Activated CD4-positive, alpha-beta T cell treated with anti-CD3 and anti-CD28 coated beads, Interleukin-2, Interleukin-6, amounts not matched to agents 100 ng/mL and 50 ng/mL, durations not matched to agents 16 hours and 8 hours (primary cell): ENCODE results near the gene UCP1.
"Not testable (repeated sequence)": the region's sequence is repeated elsewhere in the genome, so short reads cannot be mapped to it uniquely, and the experiment has no call there.

Source experiments
- DNase-seq: peaks from one replicate; pipeline ENCODE4 v3.0.0-alpha.2; 2020

Gene UCP1

DNA sequence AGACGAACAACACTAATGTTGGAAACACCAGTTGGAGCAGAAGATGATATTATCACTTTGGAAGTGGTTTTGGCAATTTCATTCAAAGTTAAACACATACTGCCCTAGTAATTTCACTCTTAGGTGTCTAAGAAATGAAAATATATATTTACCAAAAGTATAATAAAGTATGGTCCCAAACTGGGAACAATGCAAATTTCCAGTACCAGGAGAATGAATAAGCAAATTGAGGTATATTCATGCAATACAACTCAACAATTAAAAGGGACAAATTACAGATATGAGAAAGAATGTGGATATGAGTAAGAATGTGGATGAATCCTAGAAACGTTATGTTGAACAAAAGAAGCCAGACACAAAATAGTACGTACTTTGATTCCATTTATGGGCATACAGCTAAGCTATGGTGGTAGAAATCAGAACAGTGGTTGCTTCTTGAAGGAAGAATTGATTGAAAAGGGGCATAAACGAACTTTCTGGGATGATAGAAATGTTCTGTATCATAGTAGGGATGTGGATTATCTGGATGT is 34.7 kb downstream of the UCP1 start:
- no peak for DNase-seq

DNA sequence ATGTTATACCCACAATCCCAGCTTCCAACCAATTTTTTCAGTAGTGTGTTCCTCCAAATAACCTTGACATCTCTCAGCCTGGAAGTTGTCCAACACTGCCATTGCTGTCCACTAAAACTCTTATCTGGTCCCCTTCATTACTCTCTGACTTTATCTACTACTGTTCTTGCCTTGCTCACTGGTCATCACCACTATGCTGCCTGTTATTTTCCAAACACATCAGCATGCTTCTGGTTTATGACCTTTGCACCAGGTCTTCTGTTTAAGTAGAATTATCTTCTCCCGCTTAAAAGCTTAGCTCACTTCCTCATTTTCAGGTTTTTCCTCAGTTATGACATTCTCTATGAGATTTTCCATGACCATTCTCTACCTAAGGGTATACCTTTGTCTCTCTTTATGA is 39.3 kb downstream of the UCP1 start:
- no peak for DNase-seq

DNA sequence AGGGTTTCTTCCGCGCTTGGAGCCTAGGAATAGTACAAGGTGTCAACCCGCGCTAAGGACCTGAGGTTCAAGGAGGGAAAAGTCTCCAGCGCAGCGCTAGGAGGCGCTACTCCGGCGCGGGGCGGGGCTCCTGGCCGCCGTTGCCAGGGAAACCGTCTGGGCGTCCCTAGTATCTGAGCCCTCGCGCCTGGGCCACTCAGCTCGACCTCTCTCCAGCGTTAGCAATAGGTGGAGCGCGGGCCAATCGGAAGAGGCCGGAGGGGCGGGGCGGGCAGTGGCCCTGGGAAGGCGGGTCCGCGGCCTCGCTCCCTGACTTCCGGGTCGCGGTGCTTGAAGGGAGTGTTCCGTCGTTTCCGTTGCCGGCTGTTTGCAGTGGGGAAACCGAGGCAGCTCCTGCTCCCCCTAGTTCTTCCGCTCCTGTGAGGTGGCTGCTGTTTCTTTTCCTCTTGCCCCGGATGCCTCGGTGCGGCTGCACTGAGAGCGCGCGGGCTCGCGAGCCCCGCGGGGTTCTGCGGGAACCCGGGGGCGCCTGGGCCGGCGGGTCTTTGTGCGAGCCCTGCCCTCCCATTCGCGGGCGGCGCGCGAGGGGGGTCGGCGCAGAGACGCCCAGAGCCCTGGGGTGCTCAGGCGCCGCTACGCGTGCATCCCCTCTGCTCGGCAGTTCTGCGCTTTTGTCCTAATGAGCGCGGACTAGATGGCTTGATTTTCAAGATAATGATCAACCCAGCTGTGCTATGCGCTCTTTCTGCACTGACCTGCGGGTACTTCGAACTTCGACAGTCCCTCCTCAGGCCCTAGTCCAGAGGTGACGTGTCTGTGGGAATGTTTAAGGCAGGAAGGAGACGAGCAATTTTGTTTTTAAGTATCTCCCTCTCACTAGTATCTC is 44.7 kb downstream of the UCP1 start, which contains the start of gene ELMOD2:
ELMOD2 (plus strand) TSS at position 312 of the 886 bp plus-strand sequence. CDS start 1,261 bp downstream, outside the sequence.
- peak; percentile 98 for DNase-seq

DNA sequence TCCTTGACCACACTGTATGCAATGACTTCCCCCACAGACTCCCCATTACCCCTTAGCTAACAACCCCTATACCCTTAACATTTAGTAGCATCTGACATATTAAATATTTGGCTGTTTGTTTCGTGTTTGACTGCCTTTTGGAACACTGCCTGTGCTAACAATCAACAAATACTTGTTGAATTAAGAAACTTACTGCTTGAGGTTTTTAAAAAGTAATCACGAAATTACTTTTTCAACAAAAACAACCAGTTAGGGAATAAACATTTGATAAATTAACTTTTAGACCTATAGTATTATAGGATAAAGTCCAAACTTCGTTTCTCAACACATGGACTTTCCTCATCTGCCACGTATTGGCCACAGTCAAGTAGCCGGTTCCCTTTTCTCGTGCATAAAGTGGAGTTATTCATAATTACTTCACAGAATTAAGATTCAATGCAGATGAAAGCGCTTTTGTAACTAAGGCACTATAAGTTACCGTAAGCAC is 45.3 kb downstream of the UCP1 start:
- DNase-seq, result no peak

DNA sequence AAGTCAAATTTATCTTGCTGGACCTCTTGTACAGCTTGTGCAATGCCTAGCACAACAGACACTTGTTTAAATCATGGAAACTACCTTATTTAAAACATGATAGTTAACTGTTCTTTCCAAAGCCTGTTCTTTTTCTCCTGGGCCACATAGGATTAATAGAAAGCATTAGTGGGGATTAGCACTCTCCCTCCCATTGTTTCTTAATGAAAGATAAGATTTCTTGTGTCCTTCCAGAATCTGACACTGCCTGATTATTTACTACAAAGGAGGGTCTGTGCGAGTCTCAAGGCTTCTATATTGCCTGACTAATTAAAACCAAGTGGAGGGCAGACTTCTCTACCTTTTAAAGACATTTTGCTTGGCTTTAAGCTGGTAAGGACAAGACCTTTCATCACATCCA is 53.3 kb downstream of the UCP1 start:
- no peak for DNase-seq

DNA sequence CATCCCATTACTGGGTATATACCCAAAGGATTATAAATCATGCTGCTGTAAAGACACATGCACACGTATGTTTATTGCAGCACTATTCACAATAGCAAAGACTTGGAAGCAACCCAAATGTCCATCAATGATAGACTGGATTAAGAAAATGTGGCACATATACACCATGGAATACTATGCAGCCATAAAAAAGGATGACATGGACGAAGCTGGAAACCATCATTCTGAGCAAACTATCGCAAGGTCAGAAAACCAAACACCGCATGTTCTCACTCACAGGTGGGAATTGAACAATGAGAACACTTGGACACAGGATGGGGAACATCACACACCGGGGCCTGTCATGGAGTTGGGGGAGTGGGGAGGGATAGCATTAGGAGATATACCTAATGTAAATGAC is 55.0 kb downstream of the UCP1 start:
- DNase-seq, result not testable (repeated sequence)
